H9 (cell line): ENCODE data around the gene DGKB. TPM values are rescaled to one million over a fixed set of nuclear protein-coding genes. Genes with fewer than 3 reads are reported as not detected.

Source experiments
- DNase-seq: peaks from one replicate; pipeline ENCODE4 v3.0.0-alpha.2; 2017
- H2AFZ ChIP-seq: one replicate; pipeline ENCODE4 v1.6.1; 2013; ENCODE audit warnings: mild to moderate bottlenecking, low read length, control low read depth, moderate library complexity
- H2AK5ac ChIP-seq: 2 replicates; pipeline ENCODE4 v1.6.1; 2013; ENCODE audit warnings: low read length, control low read depth, mixed read lengths; ENCODE audit not compliant: insufficient read length
- H2BK120ac ChIP-seq: one replicate; pipeline ENCODE4 v1.6.1; 2013; ENCODE audit warnings: low read depth, mild to moderate bottlenecking, low read length, control low read depth, inconsistent platforms; ENCODE audit not compliant: poor library complexity, severe bottlenecking
- H2BK12ac ChIP-seq: 2 replicates; pipeline ENCODE4 v1.6.1; 2013; ENCODE audit warnings: low read length, control low read depth, mixed read lengths, low read depth; ENCODE audit not compliant: insufficient read length
- H2BK15ac ChIP-seq: 2 replicates; pipeline ENCODE4 v1.6.1; 2013; ENCODE audit warnings: low read depth, low read length, control low read depth
- H2BK20ac ChIP-seq: one replicate; pipeline ENCODE4 v1.6.1; 2013; ENCODE audit warnings: low read depth, mild to moderate bottlenecking, low read length, control low read depth, inconsistent platforms; ENCODE audit not compliant: poor library complexity, severe bottlenecking
- H2BK5ac ChIP-seq: 2 replicates; pipeline ENCODE4 v1.6.1; 2013; ENCODE audit warnings: low read length, control low read depth, mixed read lengths; ENCODE audit not compliant: insufficient read length
- H3K14ac ChIP-seq: 2 replicates; pipeline ENCODE4 v1.6.1; 2013; ENCODE audit warnings: low read length, control low read depth; ENCODE audit not compliant: insufficient read depth
- H3K18ac ChIP-seq: 2 replicates; pipeline ENCODE4 v1.6.1; 2013; ENCODE audit warnings: low read depth, mild to moderate bottlenecking, mixed read lengths, low read length, control low read depth; ENCODE audit not compliant: insufficient read length
- H3K23ac ChIP-seq: 2 replicates; pipeline ENCODE4 v1.6.1; 2013; ENCODE audit warnings: low read length, control low read depth, mixed read lengths, low read depth; ENCODE audit not compliant: insufficient read length
- H3K23me2 ChIP-seq: 2 replicates; pipeline ENCODE4 v1.6.1; 2013; ENCODE audit warnings: low read depth, mild to moderate bottlenecking, mixed read lengths, low read length, control low read depth; ENCODE audit not compliant: insufficient read length, poor library complexity, severe bottlenecking
- H3K27ac ChIP-seq: 2 replicates; pipeline ENCODE4 v1.5.1; 2013; ENCODE audit warnings: low read length, control low read depth, mixed read lengths, low read depth; ENCODE audit not compliant: insufficient read length
- H3K27me3 ChIP-seq: 2 replicates; pipeline ENCODE4 v1.6.1; 2013; ENCODE audit warnings: low read length, control low read depth, inconsistent platforms; ENCODE audit not compliant: insufficient read depth
- H3K4ac ChIP-seq: 2 replicates; pipeline ENCODE4 v1.6.1; 2013; ENCODE audit warnings: low read depth, mild to moderate bottlenecking, control low read depth, inconsistent platforms, low read length, moderate library complexity
- H3K4me1 ChIP-seq: 2 replicates; pipeline ENCODE4 v1.6.1; 2013; ENCODE audit warnings: low read length, control low read depth, inconsistent platforms; ENCODE audit not compliant: insufficient read depth
- H3K4me2 ChIP-seq: 2 replicates; pipeline ENCODE4 v1.6.1; 2013; ENCODE audit warnings: low read length, control low read depth, mixed read lengths; ENCODE audit not compliant: insufficient read length, insufficient read depth
- H3K56ac ChIP-seq: 2 replicates; pipeline ENCODE4 v1.6.1; 2013; ENCODE audit warnings: low read depth, mild to moderate bottlenecking, mixed read lengths, low read length, control low read depth; ENCODE audit not compliant: insufficient read length
- H3K79me1 ChIP-seq: 2 replicates; pipeline ENCODE4 v1.6.1; 2013; ENCODE audit warnings: low read depth, mild to moderate bottlenecking, moderate library complexity, low read length, control low read depth, inconsistent platforms; ENCODE audit not compliant: insufficient read depth, poor library complexity, severe bottlenecking
- H3K79me2 ChIP-seq: 2 replicates; pipeline ENCODE4 v1.6.1; 2013; ENCODE audit warnings: low read length, control low read depth, inconsistent platforms; ENCODE audit not compliant: insufficient read depth
- H3K9ac ChIP-seq: 2 replicates; pipeline ENCODE4 v1.6.1; 2013; ENCODE audit warnings: low read length, control low read depth, mixed read lengths; ENCODE audit not compliant: insufficient read length; ENCODE audit errors: extremely low read depth
- H3K9me3 ChIP-seq: one replicate; pipeline ENCODE4 v1.6.1; 2013; ENCODE audit warnings: low read depth, low read length, inconsistent platforms; ENCODE audit not compliant: control insufficient read depth
- H3T11ph ChIP-seq: one replicate; pipeline ENCODE4 v1.6.1; 2013; ENCODE audit warnings: mild to moderate bottlenecking, low read length, control low read depth, inconsistent platforms
- H4K20me1 ChIP-seq: one replicate; pipeline ENCODE4 v1.6.1; 2013; ENCODE audit not compliant: control insufficient read depth, insufficient read length, insufficient read depth
- H4K5ac ChIP-seq: 2 replicates; pipeline ENCODE4 v1.6.1; 2013; ENCODE audit warnings: low read depth, mild to moderate bottlenecking, mixed read lengths, low read length, control low read depth; ENCODE audit not compliant: insufficient read length
- H4K8ac ChIP-seq: replicated peaks from 2 replicates; pipeline ENCODE4 v1.6.1; 2013; ENCODE audit warnings: low read length, control low read depth, mixed read lengths, low read depth; ENCODE audit not compliant: insufficient read length
- H4K91ac ChIP-seq: 2 replicates; pipeline ENCODE4 v1.6.1; 2013; ENCODE audit warnings: low read depth, mild to moderate bottlenecking, moderate library complexity, mixed read lengths, low read length, control low read depth; ENCODE audit not compliant: insufficient read length
- H3K27ac Mint-ChIP-seq, 3 experiments: 2 replicates in 2 of 3; 3 replicates in 1 of 3; pipeline ENCODE4 v1.8.0; 2020 to 2021; ENCODE audit warnings: mixed read lengths in 3 of 3, mild to moderate bottlenecking in 1 of 3, moderate library complexity in 1 of 3
- H3K27me3 Mint-ChIP-seq: 2 replicates; pipeline ENCODE4 v1.8.0; 2021; ENCODE audit warnings: low read depth, mild to moderate bottlenecking, moderate library complexity, mixed read lengths
- H3K36me3 Mint-ChIP-seq, 3 experiments: 2 replicates in 2 of 3; 3 replicates in 1 of 3; pipeline ENCODE4 v1.8.0; 2020 to 2021; ENCODE audit warnings: low read depth in 3 of 3, mixed read lengths in 3 of 3; ENCODE audit not compliant: insufficient read depth in 1 of 3
- H3K4me1 Mint-ChIP-seq, 2 experiments: 2 replicates each; pipeline ENCODE4 v1.8.0; 2020; ENCODE audit warnings: mixed read lengths in 2 of 2
- H3K4me3 Mint-ChIP-seq, 2 experiments: 2 replicates in 1 of 2; 3 replicates in 1 of 2; pipeline ENCODE4 v1.8.0; 2020 to 2021; ENCODE audit warnings: mild to moderate bottlenecking in 2 of 2, mixed read lengths in 2 of 2, moderate library complexity in 1 of 2
- H3K9me3 Mint-ChIP-seq, 2 experiments: 2 replicates in 1 of 2; 3 replicates in 1 of 2; pipeline ENCODE4 v1.8.0; 2020; ENCODE audit warnings: mild to moderate bottlenecking in 2 of 2, mixed read lengths in 2 of 2, moderate library complexity in 1 of 2
- WGBS: extraction: QIAGEN DNeasy Blood & Tissue Kit; methylation state at CpG from one replicate; pipeline ENCODE4 v1.1.7; 2013; ENCODE audit warnings: missing lambda C conversion rate, low lambda C conversion rate, mixed read lengths; ENCODE audit not compliant: insufficient read length; ENCODE audit errors: extremely low coverage; 5-methylcytosine and 5-hydroxymethylcytosine counted together
- total RNA-seq: library from RNA; stranded (reverse); gene quantifications from 2 replicates; pipeline ENCODE4 v1.2.1, GENCODE V29; 2021
- TF ChIP-seq, protein P1 (sequence below): fragments of 200-600 bp; sonication (generic); conservative IDR thresholded peaks from 3 replicates; pipeline ENCODE4 v1.8.0; 2021; ENCODE audit warnings: antibody characterized with exemption, mild to moderate bottlenecking

Gene DGKB
- total RNA-seq, 1 experiment from 2014 or later = 0.26 TPM

DNA sequence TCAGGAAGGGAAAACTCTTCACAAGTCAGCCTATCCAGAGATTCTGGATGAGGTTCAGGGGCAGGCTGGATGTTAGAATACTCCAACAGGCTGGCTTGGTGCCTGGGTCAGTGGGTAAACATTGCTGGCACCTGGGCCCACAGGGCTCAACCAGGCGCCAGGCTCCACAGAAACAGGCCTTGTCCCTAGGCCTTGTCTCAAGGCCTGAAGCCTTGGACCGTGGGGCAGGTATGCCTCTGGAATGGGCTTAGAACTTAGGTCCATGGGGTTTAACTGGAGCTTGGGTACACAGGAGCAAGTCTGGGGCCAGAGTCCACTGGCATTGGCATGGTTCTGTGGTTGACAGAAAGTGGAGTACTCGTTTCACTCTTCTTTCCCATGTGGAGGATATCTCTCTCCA is 650.1 kb downstream of the DGKB start:
- H3K27me3 Mint-ChIP-seq = no peaks in the 10 kb centered on the region
- Histone ChIP-seq H2BK120ac (no peak overlapping the region), H4K5ac (no peak overlapping the region), H2BK20ac (no peak overlapping the region), H3K79me2 (no peaks in the 10 kb centered on the region), H2AFZ (no peak overlapping the region), H3K9me3 (no peaks in the 10 kb centered on the region), H2AK5ac (no peak overlapping the region), H3K14ac (no peak overlapping the region), H3K27ac (no peak overlapping the region), H4K20me1 (no peaks in the 10 kb centered on the region), H3K27me3 (no peaks in the 10 kb centered on the region), H3K18ac (no peak overlapping the region), H3K4me1 (no peaks in the 10 kb centered on the region), H3K79me1 (no peaks in the 10 kb centered on the region), H2BK12ac (no peak overlapping the region), H3K56ac (no peak overlapping the region), H3K4ac (no peak overlapping the region), H3K23ac (no peak overlapping the region), H3K4me2 (no peak overlapping the region), H3K23me2 (no peaks in the 10 kb centered on the region), H3T11ph (no peak overlapping the region), H2BK15ac (no peak overlapping the region), H3K9ac (no peak overlapping the region), H2BK5ac (no peak overlapping the region), H4K91ac (no peak overlapping the region), H4K8ac (no peak overlapping the region)
- no peaks in the 10 kb centered on the region for H3K36me3 Mint-ChIP-seq
- DNase-seq = no peak
- H3K4me1 Mint-ChIP-seq = peaks cover 9 to 11% of the 10 kb centered on the region in 2 experiments
- WGBS = no CpG with 5 or more reads among the region's 3 CpGs
- H3K27ac Mint-ChIP-seq = no peak overlapping the region
- TF ChIP-seq, protein P1, sequence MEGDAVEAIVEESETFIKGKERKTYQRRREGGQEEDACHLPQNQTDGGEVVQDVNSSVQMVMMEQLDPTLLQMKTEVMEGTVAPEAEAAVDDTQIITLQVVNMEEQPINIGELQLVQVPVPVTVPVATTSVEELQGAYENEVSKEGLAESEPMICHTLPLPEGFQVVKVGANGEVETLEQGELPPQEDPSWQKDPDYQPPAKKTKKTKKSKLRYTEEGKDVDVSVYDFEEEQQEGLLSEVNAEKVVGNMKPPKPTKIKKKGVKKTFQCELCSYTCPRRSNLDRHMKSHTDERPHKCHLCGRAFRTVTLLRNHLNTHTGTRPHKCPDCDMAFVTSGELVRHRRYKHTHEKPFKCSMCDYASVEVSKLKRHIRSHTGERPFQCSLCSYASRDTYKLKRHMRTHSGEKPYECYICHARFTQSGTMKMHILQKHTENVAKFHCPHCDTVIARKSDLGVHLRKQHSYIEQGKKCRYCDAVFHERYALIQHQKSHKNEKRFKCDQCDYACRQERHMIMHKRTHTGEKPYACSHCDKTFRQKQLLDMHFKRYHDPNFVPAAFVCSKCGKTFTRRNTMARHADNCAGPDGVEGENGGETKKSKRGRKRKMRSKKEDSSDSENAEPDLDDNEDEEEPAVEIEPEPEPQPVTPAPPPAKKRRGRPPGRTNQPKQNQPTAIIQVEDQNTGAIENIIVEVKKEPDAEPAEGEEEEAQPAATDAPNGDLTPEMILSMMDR = no peak
- H3K9me3 Mint-ChIP-seq = no peaks in the 10 kb centered on the region
- H3K4me3 Mint-ChIP-seq = no peak overlapping the region
